HepG2 (cell line): Measurements from ENCODE around the gene GPD1. TPM values are rescaled to one million over a fixed set of nuclear protein-coding genes. Genes with fewer than 3 reads are reported as not detected.

Experiments
- AHDC1 ChIP-seq: sonication (generic); formaldehyde crosslinking; IDR thresholded peaks from 2 replicates; pipeline ENCODE4 v1.5.1; 2020; ENCODE audit warnings: mild to moderate bottlenecking, missing genetic modification reagents, borderline replicate concordance
- NFE2 ChIP-seq: sonication (generic); formaldehyde crosslinking; IDR thresholded peaks from 2 replicates; pipeline ENCODE4 v1.4.0; 2020; ENCODE audit warnings: missing genetic modification reagents
- NFKB2 ChIP-seq: sonication (generic); formaldehyde crosslinking; IDR thresholded peaks from 2 replicates; pipeline ENCODE4 v1.4.0; 2020; ENCODE audit warnings: missing genetic modification reagents, borderline replicate concordance
- PAF1 ChIP-seq: IDR thresholded peaks from 2 replicates; pipeline ENCODE4 v1.6.1; 2016; ENCODE audit warnings: missing genetic modification reagents, missing compliant biosample characterization
- PHF20 ChIP-seq: sonication (generic); formaldehyde crosslinking; IDR thresholded peaks from 2 replicates; pipeline ENCODE4 v1.5.0; 2020; ENCODE audit warnings: mild to moderate bottlenecking, missing genetic modification reagents
- POLR2AphosphoS5 ChIP-seq: IDR thresholded peaks from 2 replicates; pipeline ENCODE4 v1.6.1; 2012; ENCODE audit warnings: low read depth, low read length
- RARG ChIP-seq: sonication (generic); formaldehyde crosslinking; IDR thresholded peaks from 2 replicates; pipeline ENCODE4 v1.4.0; 2020; ENCODE audit warnings: low read depth, mild to moderate bottlenecking, missing genetic modification reagents
- SOX6 ChIP-seq, 2 experiments: fragments of 450-650 bp in 1 of 2; sonication (generic) in 1 of 2; formaldehyde crosslinking in 1 of 2; IDR thresholded peaks; 2 replicates each; pipeline versions ENCODE4 v1.4.0 to v1.6.1; 2017 to 2020; ENCODE audit warnings: antibody characterized with exemption in 1 of 2, mild to moderate bottlenecking in 1 of 2, missing genetic modification reagents in 1 of 2
- SRSF1 ChIP-seq: fragments of 200-400 bp; formaldehyde crosslinking; optimal IDR thresholded peaks from 2 replicates; pipeline ENCODE3; 2017; ENCODE audit warnings: mild to moderate bottlenecking, low read depth, low read length, moderate library complexity
- ZFP36L2 ChIP-seq: sonication (generic); formaldehyde crosslinking; IDR thresholded peaks from 2 replicates; pipeline ENCODE4 v1.4.0; 2020; ENCODE audit warnings: missing genetic modification reagents
- ZMYM2 ChIP-seq: sonication (generic); formaldehyde crosslinking; IDR thresholded peaks from 2 replicates; pipeline ENCODE4 v1.8.0; 2022; ENCODE audit warnings: mild to moderate bottlenecking, missing genetic modification reagents
- ZNF546 ChIP-seq: sonication (generic); formaldehyde crosslinking; conservative IDR thresholded peaks from 2 replicates; pipeline ENCODE4 v1.8.1; 2023; ENCODE audit warnings: mild to moderate bottlenecking, missing genetic modification reagents
- ZNF574 ChIP-seq: sonication (generic); formaldehyde crosslinking; IDR thresholded peaks from 2 replicates; pipeline ENCODE4 v1.4.0; 2020; ENCODE audit warnings: missing genetic modification reagents
- ZNF747 ChIP-seq: sonication (generic); formaldehyde crosslinking; IDR thresholded peaks from 2 replicates; pipeline ENCODE4 v1.8.1; 2023; ENCODE audit warnings: missing genetic modification reagents, mild to moderate bottlenecking, borderline replicate concordance
- polyA plus RNA-seq, 8 experiments: library from polyadenylated mRNA; depleted of rRNA in 3 of 8; stranded (reverse) in 7 of 8; unstranded in 1 of 8; fragments of >200 nt; fragmentation: Illumina TruSeq in 4 of 8; extraction: Trizol in 4 of 8; gene quantifications; 2 replicates each; pipeline versions ENCODE4 v1.2.1 to v1.2.3, GENCODE V29; 2011 to 2016; ENCODE audit warnings: low read depth in 4 of 8, missing spikeins in 1 of 8, mixed read lengths in 1 of 8; ENCODE audit not compliant: insufficient read depth in 1 of 8
- total RNA-seq, 5 experiments: library from RNA; depleted of rRNA; stranded (reverse); fragments of >200 nt; fragmentation: Illumina TruSeq; extraction: Trizol; gene quantifications; 2 replicates each; pipeline ENCODE4 v1.2.3, GENCODE V29; 2016; ENCODE audit warnings: low read depth in 1 of 5
- TF ChIP-seq, protein P1 (sequence below): conservative IDR thresholded peaks from 2 replicates; pipeline ENCODE4 v1.6.1; 2018; ENCODE audit warnings: missing genetic modification reagents
- TF ChIP-seq, protein P2 (sequence below): sonication (generic); formaldehyde crosslinking; IDR thresholded peaks from 2 replicates; pipeline ENCODE4 v1.5.0; 2020; ENCODE audit warnings: missing genetic modification reagents

Gene GPD1
- total and polyA plus RNA-seq, 2 of the 13 experiments (the other 11 are each of a cell fraction or from before 2014, with no cell fraction given), result 3.7 to 30.6 TPM

DNA sequence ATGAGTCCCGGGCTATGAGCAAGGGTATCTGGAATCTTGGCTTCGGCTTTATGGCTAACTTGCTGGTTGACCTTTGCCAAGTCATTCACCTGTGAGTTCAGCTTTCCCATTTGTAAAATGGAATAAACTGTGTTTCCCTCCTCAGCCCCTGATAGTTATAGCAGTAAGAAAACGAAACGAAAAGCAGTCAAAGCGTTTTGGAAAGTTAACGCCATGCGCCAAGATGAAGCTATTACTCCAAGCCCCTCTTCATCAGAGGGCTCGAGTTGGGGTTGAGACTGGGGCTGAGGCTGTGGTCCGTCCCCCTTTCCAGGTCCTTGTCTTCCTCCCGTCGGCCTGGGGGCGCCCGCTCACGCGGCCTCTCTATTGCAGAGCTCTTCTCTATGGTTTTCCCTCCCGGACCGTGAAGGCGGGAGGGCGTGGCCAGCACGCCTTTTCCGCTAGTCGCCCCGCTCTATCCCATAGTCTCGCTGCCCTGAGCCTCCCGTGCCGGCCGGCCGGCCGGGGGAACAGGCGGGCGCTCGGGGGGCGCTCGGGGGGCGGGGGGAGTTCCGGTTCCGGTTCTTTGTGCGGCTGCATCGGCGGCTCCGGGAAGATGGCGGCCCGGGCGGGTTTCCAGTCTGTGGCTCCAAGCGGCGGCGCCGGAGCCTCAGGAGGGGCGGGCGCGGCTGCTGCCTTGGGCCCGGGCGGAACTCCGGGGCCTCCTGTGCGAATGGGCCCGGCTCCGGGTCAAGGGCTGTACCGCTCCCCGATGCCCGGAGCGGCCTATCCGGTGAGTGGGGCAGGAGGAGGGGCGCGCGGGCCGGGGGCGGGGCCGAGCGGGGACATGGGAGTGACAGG is 18.8 kb upstream of the GPD1 start, which contains the start of gene SMARCD1 (continued):
- TF ChIP-seq NFKB2 (CRISPR knock-in tag) (no peak), PHF20 (CRISPR knock-in tag) (peak; percentile 79; the same call in 1 of the 2 replicates), ZNF546 (CRISPR knock-in tag) (0 out of 2 replicates have a peak, but pooled peaks have one; percentile 39), RARG (CRISPR knock-in tag) (no peak), SRSF1 (peak; percentile 62), PAF1 (CRISPR knock-in tag) (no peak), ZNF747 (CRISPR knock-in tag) (peak; percentile 52; the same call in 1 of the 2 replicates), SOX6 (IDR thresholded peaks at IDR 0.05) (no peak), SOX6 (CRISPR knock-in tag; IDR thresholded peaks at IDR 0.05) (peak; percentile 43), NFE2 (CRISPR knock-in tag) (0 out of 2 replicates have a peak, but pooled peaks have one; percentile 42), ZNF574 (CRISPR knock-in tag) (peak; percentile 99), ZMYM2 (CRISPR knock-in tag) (no peak), ZFP36L2 (CRISPR knock-in tag) (no peak), AHDC1 (CRISPR knock-in tag) (0 out of 2 replicates have a peak, but pooled peaks have one; percentile 24), POLR2AphosphoS5 (peak; percentile 39; the same call in 1 of the 2 replicates)
- TF ChIP-seq, protein P1, sequence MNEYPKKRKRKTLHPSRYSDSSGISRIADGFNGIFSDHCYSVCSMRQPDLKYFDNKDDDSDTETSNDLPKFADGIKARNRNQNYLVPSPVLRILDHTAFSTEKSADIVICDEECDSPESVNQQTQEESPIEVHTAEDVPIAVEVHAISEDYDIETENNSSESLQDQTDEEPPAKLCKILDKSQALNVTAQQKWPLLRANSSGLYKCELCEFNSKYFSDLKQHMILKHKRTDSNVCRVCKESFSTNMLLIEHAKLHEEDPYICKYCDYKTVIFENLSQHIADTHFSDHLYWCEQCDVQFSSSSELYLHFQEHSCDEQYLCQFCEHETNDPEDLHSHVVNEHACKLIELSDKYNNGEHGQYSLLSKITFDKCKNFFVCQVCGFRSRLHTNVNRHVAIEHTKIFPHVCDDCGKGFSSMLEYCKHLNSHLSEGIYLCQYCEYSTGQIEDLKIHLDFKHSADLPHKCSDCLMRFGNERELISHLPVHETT (CRISPR knock-in tag), result peak; percentile 86
- TF ChIP-seq, protein P2, sequence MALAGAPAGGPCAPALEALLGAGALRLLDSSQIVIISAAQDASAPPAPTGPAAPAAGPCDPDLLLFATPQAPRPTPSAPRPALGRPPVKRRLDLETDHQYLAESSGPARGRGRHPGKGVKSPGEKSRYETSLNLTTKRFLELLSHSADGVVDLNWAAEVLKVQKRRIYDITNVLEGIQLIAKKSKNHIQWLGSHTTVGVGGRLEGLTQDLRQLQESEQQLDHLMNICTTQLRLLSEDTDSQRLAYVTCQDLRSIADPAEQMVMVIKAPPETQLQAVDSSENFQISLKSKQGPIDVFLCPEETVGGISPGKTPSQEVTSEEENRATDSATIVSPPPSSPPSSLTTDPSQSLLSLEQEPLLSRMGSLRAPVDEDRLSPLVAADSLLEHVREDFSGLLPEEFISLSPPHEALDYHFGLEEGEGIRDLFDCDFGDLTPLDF, result no peak
